Left ventricle myocardium inferior (tissue), 1 donor: ENCODE data around the gene RAB11FIP4. TPM values are rescaled to one million over a fixed set of nuclear protein-coding genes. Genes with fewer than 3 reads are reported as not detected.
A peak's percentile ranks its signal among the peaks of the same experiment; 100 is the strongest.

ENCODE experiments used
- DNase-seq: peaks from one replicate; pipeline ENCODE4 v3.0.0-alpha.2; 2020
- H3K27ac ChIP-seq: fragments of 200-600 bp; replicated peaks from 2 replicates; pipeline ENCODE4 v1.8.0; 2021
- H3K27me3 ChIP-seq: fragments of 200-600 bp; 2 replicates; pipeline ENCODE4 v1.8.0; 2021; ENCODE audit warnings: low read depth
- H3K36me3 ChIP-seq: fragments of 200-600 bp; 2 replicates; pipeline ENCODE4 v1.8.0; 2021
- H3K4me1 ChIP-seq: fragments of 200-600 bp; 2 replicates; pipeline ENCODE4 v1.8.0; 2021
- H3K4me3 ChIP-seq: fragments of 200-600 bp; 2 replicates; pipeline ENCODE4 v1.8.0; 2021; ENCODE audit warnings: mild to moderate bottlenecking, moderate library complexity
- H3K9me3 ChIP-seq: fragments of 200-600 bp; replicated peaks from 2 replicates; pipeline ENCODE4 v1.8.0; 2021
- CTCF ChIP-seq: fragments of 200-600 bp; IDR thresholded peaks from 2 replicates; pipeline ENCODE4 v1.8.0; 2021; ENCODE audit warnings: antibody characterized with exemption, mild to moderate bottlenecking, borderline replicate concordance
- intact Hi-C: fragments of 100-400 bp; cut with micrococcal nuclease; formaldehyde crosslinking; loops from one replicate; pipeline ENCODE4 v1.11.0; 2022
- total RNA-seq: library from RNA; stranded (reverse); fragmentation: NEBNext Ultra II Directional; extraction: Animal tissue kit (Norgen Biotek cat#: 25700); gene quantifications from one replicate; pipeline ENCODE4 v1.2.1, GENCODE V29; 2021
- donor health status: DM: no; HTN: yes; CAD: no; lungs with severe emphysema.

The RAB11FIP4 gene
- total RNA-seq, 1 donor from 2014 or later = 8.3 TPM

GRCh38 chr17:31556969-31557645 is 165.6 kb downstream of the RAB11FIP4 start:
- DNase-seq = no peak
- H3K27ac ChIP-seq = no peak overlapping the region
- H3K4me3 ChIP-seq = no peak overlapping the region
- H3K9me3 ChIP-seq = no peaks in the 10 kb centered on the region
- no peaks in the 10 kb centered on the region for H3K27me3 ChIP-seq
- H3K36me3 ChIP-seq = no peaks in the 10 kb centered on the region
- no peak for TF ChIP-seq CTCF
- H3K4me1 ChIP-seq = peaks cover 39% of the 10 kb centered on the region
- intact Hi-C loops = loop anchor here (5.0 kb wide), 1 partner anchor 285 kb away; no protein-coding TSS in a partner anchor

GRCh38 chr17:31558748-31559583 is 167.5 kb downstream of the RAB11FIP4 start:
- Histone ChIP-seq H3K4me1 (peaks cover 42% of the 10 kb centered on the region), H3K9me3 (no peaks in the 10 kb centered on the region)

GRCh38 chr17:31559584-31560501 is 168.4 kb downstream of the RAB11FIP4 start:
- intact Hi-C loops = loop anchor here (5.0 kb wide), 1 partner anchor 282 kb away; no protein-coding TSS in a partner anchor
- Histone ChIP-seq H3K27ac (peak overlapping the region; percentile 97), H3K27me3 (no peaks in the 10 kb centered on the region), H3K36me3 (peaks cover 6% of the 10 kb centered on the region), H3K9me3 (no peaks in the 10 kb centered on the region), H3K4me3 (peak overlapping the region; percentile 86), H3K4me1 (peaks cover 50% of the 10 kb centered on the region)
- no peak for TF ChIP-seq CTCF
- no peak for DNase-seq

More at GRCh38 chr17:31558748-31559583, 167.5 kb downstream of the RAB11FIP4 start:
- H3K27me3 ChIP-seq = no peaks in the 10 kb centered on the region
- peak; percentile 96 for TF ChIP-seq CTCF
- peak overlapping the region; percentile 86 for H3K4me3 ChIP-seq
- peaks cover 6% of the 10 kb centered on the region for H3K36me3 ChIP-seq
- peak overlapping the region; percentile 97 for H3K27ac ChIP-seq
- intact Hi-C loops = loop anchor here (5.0 kb wide), 1 partner anchor 283 kb away; no protein-coding TSS in a partner anchor
- peak; percentile 78 for DNase-seq

- Histone ChIP-seq H3K27me3 (no peaks in the 10 kb centered on the region), H3K4me1 (peaks cover 59% of the 10 kb centered on the region), H3K27ac (peak overlapping the region; percentile 97), H3K9me3 (no peaks in the 10 kb centered on the region), H3K36me3 (peaks cover 6% of the 10 kb centered on the region), H3K4me3 (peak overlapping the region; percentile 86)
- intact Hi-C loops = no loop called here
- no peak for DNase-seq
- TF ChIP-seq CTCF = no peak
These were observed 169.3 kb downstream of the RAB11FIP4 start for GRCh38 chr17:31560616-31561235.
